Transverse colon (tissue), 4 donors: ENCODE data around the gene PACRG. TPM values are rescaled to one million over a fixed set of nuclear protein-coding genes. Genes with fewer than 3 reads are reported as not detected.

Source experiments
- DNase-seq: peaks from one replicate; pipeline ENCODE4 v3.0.0-alpha.2; 2019
- H3K27ac ChIP-seq, 4 donors: fragments of 200-600 bp; sonication (generic); 2 replicates each; pipeline ENCODE4 v1.5.1; 2016 to 2018; ENCODE audit warnings: inconsistent platforms in 4 of 4
- H3K27me3 ChIP-seq: fragments of 200-600 bp; sonication (generic); 2 replicates; pipeline ENCODE4 v1.5.1; 2017; ENCODE audit warnings: inconsistent platforms
- H3K36me3 ChIP-seq, 4 donors: fragments of 200-600 bp; sonication (generic); 2 replicates each; pipeline ENCODE4 v1.5.1; 2017 to 2019; ENCODE audit warnings: inconsistent platforms in 4 of 4
- H3K4me1 ChIP-seq, 4 donors: fragments of 200-600 bp; sonication (generic); 2 replicates each; pipeline ENCODE4 v1.5.1; 2017 to 2020; ENCODE audit warnings: inconsistent platforms in 4 of 4
- H3K4me3 ChIP-seq, 4 donors: fragments of 200-600 bp; sonication (generic); 1 replicate in 1 of 4; 2 replicates in 3 of 4; pipeline versions ENCODE4 v1.5.1 to v1.6.1; 2017 to 2019; ENCODE audit warnings: inconsistent platforms in 4 of 4
- H3K9me3 ChIP-seq, 2 donors: fragments of 200-600 bp; sonication (generic); 2 replicates each; pipeline ENCODE4 v1.5.1; 2017 to 2019; ENCODE audit warnings: inconsistent platforms in 2 of 2
- CTCF ChIP-seq, 5 experiments: fragments of 200-600 bp in 3 of 5; fragments of 450-650 bp in 2 of 5; sonication (generic) in 3 of 5; IDR thresholded peaks; 1 replicate in 2 of 5; 2 replicates in 3 of 5; pipeline ENCODE4 v1.5.1; 2016 to 2017; ENCODE audit warnings: antibody characterized with exemption in 5 of 5, inconsistent platforms in 3 of 5, mild to moderate bottlenecking in 2 of 5, moderate library complexity in 1 of 5
- EP300 ChIP-seq: sonication (generic); formaldehyde crosslinking; IDR thresholded peaks from one replicate; pipeline ENCODE4 v1.6.1; 2017; ENCODE audit warnings: antibody characterized with exemption, low read depth
- POLR2A ChIP-seq: fragments of 450-650 bp; IDR thresholded peaks from one replicate; pipeline ENCODE4 v1.6.1; 2016; ENCODE audit warnings: antibody characterized with exemption, mild to moderate bottlenecking, moderate library complexity
- POLR2AphosphoS5 ChIP-seq, 3 donors: sonication (generic); formaldehyde crosslinking; IDR thresholded peaks; one replicate each; pipeline ENCODE4 v1.6.1; 2016; ENCODE audit warnings: antibody characterized with exemption in 3 of 3
- WGBS, 2 donors: methylation state at CpG; one replicate each; pipeline ENCODE4 v1.1.5; 2018; ENCODE audit warnings: low coverage in 1 of 2; 5-methylcytosine and 5-hydroxymethylcytosine counted together
- in situ Hi-C, 4 donors: fragments of 200-750 bp; cut with MboI; loops; one replicate each; pipeline versions ENCODE4 v1.15.0 to v1.15.1; 2017; ENCODE audit warnings: low sequenced_read_pairs in 3 of 4, low pct_ligation_motif_present in 1 of 4, low pct_unique_long_range_greater_than_20kb in 1 of 4
- intact Hi-C: fragments of 100-400 bp; cut with DNase I; formaldehyde crosslinking; loops from one replicate; pipeline ENCODE4 v1.15.1; 2023; ENCODE audit warnings: low total_unique reads
- total RNA-seq, 4 donors: library from RNA; depleted of rRNA; stranded (reverse); fragments of >200 nt; gene quantifications; one replicate each; pipeline ENCODE4 v1.1.0, GENCODE V29; 2016

The PACRG gene
- total RNA-seq, 4 donors from 2014 or later, result 1.2 to 13.8 (median 1.4) TPM; not detected in 1

GRCh38 chr6:163162874-163163213 lies 435.1 kb downstream of the PACRG start:
- TF ChIP-seq EP300 (no peak), CTCF (IDR thresholded peaks at IDR 0.05) (no peak), POLR2AphosphoS5 (IDR thresholded peaks at IDR 0.05) (no peak), POLR2A (no peak)
- no peaks in the 10 kb centered on the region for H3K4me1 ChIP-seq
- H3K27me3 ChIP-seq, result no peaks in the 10 kb centered on the region
- no peak for DNase-seq
- 72 to 85% methylated on average over 3 to 6 of the region's 6 CpGs for WGBS, 2 donors
- H3K9me3 ChIP-seq, result no peaks in the 10 kb centered on the region
- intact Hi-C loops (no loop called here), in situ Hi-C loops (no loop called here)
- H3K27ac ChIP-seq, result no peak overlapping the region
- no peak overlapping the region for H3K4me3 ChIP-seq
- no peaks in the 10 kb centered on the region for H3K36me3 ChIP-seq

GRCh38 chr6:163164175-163164900 lies 436.6 kb downstream of the PACRG start:
- H3K4me3 ChIP-seq, result no peak overlapping the region
- WGBS, 2 donors, result 79 to 83% methylated on average over 8 to 9 of the region's 9 CpGs
- in situ Hi-C loops (no loop called here), intact Hi-C loops (no loop called here)
- H3K27me3 ChIP-seq, result no peaks in the 10 kb centered on the region
- DNase-seq, result no peak
- H3K4me1 ChIP-seq, result no peaks in the 10 kb centered on the region
- no peak for TF ChIP-seq CTCF (IDR thresholded peaks at IDR 0.05)
- no peak for TF ChIP-seq POLR2AphosphoS5 (IDR thresholded peaks at IDR 0.05)
- no peak for TF ChIP-seq EP300
- TF ChIP-seq POLR2A, result no peak
- H3K9me3 ChIP-seq, result no peaks in the 10 kb centered on the region
- no peak overlapping the region for H3K27ac ChIP-seq
- H3K36me3 ChIP-seq, result no peaks in the 10 kb centered on the region

GRCh38 chr6:163165155-163165910 lies 437.6 kb downstream of the PACRG start:
- Histone ChIP-seq H3K9me3 (no peaks in the 10 kb centered on the region), H3K27ac (no peak overlapping the region), H3K27me3 (no peaks in the 10 kb centered on the region), H3K36me3 (no peaks in the 10 kb centered on the region), H3K4me3 (no peak overlapping the region), H3K4me1 (no peaks in the 10 kb centered on the region)
- intact Hi-C loops (no loop called here), in situ Hi-C loops (no loop called here)
- TF ChIP-seq EP300 (no peak), POLR2A (no peak), POLR2AphosphoS5 (IDR thresholded peaks at IDR 0.05) (no peak), CTCF (IDR thresholded peaks at IDR 0.05) (no peak)
- DNase-seq, result no peak
- WGBS, 2 donors, result 84 to 88% methylated on average over 9 to 22 of the region's 22 CpGs

GRCh38 chr6:163165922-163166321 lies 438.1 kb downstream of the PACRG start:
- WGBS, 2 donors, result 79 to 84% methylated on average over 14 of the region's 14 CpGs

More at GRCh38 chr6:163165922-163166321, 438.1 kb downstream of the PACRG start:
- intact Hi-C loops, result no loop called here
- no peak overlapping the region for H3K4me3 ChIP-seq
- no peak overlapping the region for H3K27ac ChIP-seq
- DNase-seq, result no peak
- H3K36me3 ChIP-seq, result no peaks in the 10 kb centered on the region
- H3K9me3 ChIP-seq, result no peaks in the 10 kb centered on the region
- in situ Hi-C loops, result no loop called here
- no peaks in the 10 kb centered on the region for H3K4me1 ChIP-seq
- TF ChIP-seq EP300 (no peak), POLR2AphosphoS5 (IDR thresholded peaks at IDR 0.05) (no peak), CTCF (IDR thresholded peaks at IDR 0.05) (no peak), POLR2A (no peak)
- H3K27me3 ChIP-seq, result no peaks in the 10 kb centered on the region
